GM06990 (cell line): ENCODE measurements around the gene AFF2.

ENCODE experiments used
- DNase-seq: peaks from one replicate; pipeline ENCODE4 v3.0.0-alpha.2; 2011; ENCODE audit not compliant: insufficient read length; ENCODE audit errors: extremely low read depth
- H3K27me3 ChIP-seq: replicated peaks from 2 replicates; pipeline ENCODE4 v1.6.0; 2011; ENCODE audit warnings: low read length; ENCODE audit not compliant: control insufficient read depth, insufficient read depth
- H3K36me3 ChIP-seq: 2 replicates; pipeline ENCODE4 v1.5.1; 2011; ENCODE audit warnings: low read length; ENCODE audit not compliant: control insufficient read depth, insufficient read depth
- H3K4me3 ChIP-seq: replicated peaks from 2 replicates; pipeline ENCODE4 v1.5.1; 2011; ENCODE audit warnings: low read depth, mild to moderate bottlenecking, control low read depth, low read length
- TF ChIP-seq, protein P1 (sequence below): IDR thresholded peaks from 2 replicates; pipeline ENCODE4 v1.5.1; 2011; ENCODE audit warnings: low read length, control low read depth, mild to moderate bottlenecking, inconsistent platforms; ENCODE audit not compliant: insufficient read depth, poor library complexity, severe bottlenecking

The AFF2 gene

DNA sequence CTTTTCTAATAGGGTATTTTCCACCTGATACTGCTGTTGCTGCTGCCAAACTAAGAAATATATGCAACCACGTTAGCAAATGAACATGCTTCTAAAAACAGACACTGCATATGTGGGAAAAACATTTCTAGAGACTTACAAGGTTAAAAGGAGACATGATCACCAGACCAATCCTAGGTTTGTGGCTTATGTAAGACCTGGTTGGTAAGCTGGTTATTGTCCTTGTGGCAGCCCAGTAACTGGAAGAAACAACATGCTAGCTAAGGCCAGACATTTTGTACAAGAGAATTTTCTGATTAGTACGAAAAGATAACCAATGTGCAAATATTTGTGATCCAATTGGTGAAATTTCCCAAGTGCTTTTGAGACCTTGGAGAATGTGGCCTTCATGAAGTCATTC lies 112.0 kb downstream of the AFF2 start:
- Histone ChIP-seq H3K4me3 (no peak overlapping the region), H3K27me3 (no peaks in the 10 kb centered on the region), H3K36me3 (no peaks in the 10 kb centered on the region)
- TF ChIP-seq, protein P1, sequence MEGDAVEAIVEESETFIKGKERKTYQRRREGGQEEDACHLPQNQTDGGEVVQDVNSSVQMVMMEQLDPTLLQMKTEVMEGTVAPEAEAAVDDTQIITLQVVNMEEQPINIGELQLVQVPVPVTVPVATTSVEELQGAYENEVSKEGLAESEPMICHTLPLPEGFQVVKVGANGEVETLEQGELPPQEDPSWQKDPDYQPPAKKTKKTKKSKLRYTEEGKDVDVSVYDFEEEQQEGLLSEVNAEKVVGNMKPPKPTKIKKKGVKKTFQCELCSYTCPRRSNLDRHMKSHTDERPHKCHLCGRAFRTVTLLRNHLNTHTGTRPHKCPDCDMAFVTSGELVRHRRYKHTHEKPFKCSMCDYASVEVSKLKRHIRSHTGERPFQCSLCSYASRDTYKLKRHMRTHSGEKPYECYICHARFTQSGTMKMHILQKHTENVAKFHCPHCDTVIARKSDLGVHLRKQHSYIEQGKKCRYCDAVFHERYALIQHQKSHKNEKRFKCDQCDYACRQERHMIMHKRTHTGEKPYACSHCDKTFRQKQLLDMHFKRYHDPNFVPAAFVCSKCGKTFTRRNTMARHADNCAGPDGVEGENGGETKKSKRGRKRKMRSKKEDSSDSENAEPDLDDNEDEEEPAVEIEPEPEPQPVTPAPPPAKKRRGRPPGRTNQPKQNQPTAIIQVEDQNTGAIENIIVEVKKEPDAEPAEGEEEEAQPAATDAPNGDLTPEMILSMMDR: no peak
- DNase-seq: no peak

DNA sequence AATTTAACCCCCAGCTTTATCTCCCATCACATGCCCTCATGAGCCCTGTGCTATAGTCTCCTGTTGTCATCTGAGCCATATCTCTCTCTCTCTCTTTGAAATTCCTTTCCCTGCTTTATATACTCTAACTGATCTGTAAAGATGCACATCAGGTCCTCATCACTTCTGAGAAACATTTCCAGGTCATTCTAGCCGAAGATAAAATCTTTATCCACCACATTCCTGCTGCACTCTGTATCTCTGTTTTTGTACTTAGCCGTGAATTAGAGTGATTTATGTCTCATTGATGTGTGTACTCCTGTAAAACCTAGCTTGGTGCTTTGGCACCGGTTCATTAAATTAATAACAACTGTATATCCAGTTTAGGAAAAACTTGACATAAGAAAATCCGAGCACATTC lies 113.2 kb downstream of the AFF2 start:
- Histone ChIP-seq H3K36me3 (no peaks in the 10 kb centered on the region), H3K27me3 (no peaks in the 10 kb centered on the region), H3K4me3 (no peak overlapping the region)
- TF ChIP-seq, protein P1: no peak
- no peak for DNase-seq

DNA sequence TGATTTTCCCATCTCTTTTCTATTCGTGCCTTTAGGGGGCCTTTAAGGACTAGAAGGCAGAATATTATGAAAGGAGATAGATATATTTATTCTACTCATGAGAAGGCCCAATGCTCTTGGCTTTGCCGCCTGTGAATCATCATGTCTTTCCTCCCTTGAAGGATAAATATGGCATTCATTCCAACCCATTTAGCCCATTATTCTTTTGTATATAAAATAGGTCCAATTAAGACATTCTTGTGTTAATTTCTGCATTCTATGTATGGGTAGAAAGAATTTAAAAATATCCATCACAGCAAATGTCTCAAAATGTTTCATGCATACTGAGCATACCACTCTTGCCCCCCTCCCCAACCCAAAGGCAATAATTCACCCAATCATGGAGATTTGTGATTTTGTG lies 115.1 kb downstream of the AFF2 start:
- H3K4me3 ChIP-seq: no peak overlapping the region
- DNase-seq: no peak
- no peaks in the 10 kb centered on the region for H3K27me3 ChIP-seq
- H3K36me3 ChIP-seq: no peaks in the 10 kb centered on the region
- TF ChIP-seq, protein P1: no peak

DNA sequence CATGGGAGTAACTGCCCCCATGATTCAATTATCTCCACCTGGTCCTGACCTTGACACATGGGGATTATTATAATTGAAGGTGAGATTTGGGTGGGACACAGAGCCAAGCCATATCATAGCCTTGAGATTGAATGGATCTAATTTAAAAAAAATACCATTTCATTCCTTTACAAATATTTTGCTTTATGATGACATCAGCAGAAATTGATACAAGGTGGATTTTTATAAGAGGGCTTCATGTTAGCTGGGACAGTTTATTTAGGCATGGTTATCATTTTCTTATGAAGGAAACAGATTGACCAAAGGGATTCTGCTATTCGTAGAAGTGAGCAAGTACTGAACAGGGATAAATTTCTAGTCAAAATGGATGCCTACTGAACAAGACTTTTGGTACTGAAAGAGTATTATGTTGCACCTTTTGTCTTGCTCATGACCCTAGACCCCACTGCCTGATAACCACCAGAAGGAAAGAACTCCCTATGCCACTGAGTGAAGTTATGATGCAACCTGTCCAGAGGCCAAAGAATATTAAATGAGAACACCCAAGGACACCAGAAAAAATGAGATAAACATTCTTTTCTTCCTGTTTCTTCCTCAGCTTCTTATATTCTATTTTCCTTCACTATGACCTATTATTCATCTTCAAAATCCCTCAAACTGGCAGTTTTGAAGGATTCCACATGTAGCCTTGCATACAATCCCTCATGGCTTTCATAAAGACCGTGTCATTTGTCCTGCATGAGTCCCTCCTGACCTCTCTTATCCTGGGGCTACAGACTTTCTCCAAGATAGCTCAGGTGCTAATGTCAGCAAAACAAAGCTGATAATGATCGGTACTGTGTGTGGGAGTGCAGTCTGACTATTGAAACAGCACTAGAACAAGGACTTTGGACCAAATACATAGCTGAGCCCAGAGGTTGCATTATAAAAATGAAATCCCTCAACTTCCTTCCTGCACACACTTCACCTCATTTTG lies 118.3 kb downstream of the AFF2 start:
- TF ChIP-seq, protein P1: no peak
- Histone ChIP-seq H3K27me3 (no peaks in the 10 kb centered on the region), H3K36me3 (no peaks in the 10 kb centered on the region), H3K4me3 (no peak overlapping the region)
- DNase-seq: no peak

DNA sequence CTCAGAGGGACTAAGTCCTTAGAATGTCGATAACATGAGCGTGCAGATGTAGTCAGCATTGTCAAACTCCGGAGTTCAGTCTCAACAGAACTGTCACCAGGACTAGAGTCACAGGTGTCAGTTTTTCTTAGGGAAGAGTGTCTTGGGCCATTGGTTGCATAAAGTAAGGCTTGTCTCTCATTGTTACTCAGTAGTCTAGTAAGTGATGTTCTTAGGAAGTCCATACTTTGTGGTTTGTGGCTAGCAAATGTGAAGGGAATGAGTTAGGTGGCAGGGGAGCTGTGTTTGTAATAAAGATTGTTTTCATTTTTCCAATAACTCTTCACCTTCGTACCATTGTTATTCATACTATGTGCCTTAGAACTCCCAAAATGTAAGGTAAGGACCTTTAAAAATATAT lies 119.6 kb downstream of the AFF2 start:
- TF ChIP-seq, protein P1: no peak

More for the DNA sequence above, 119.6 kb downstream of the AFF2 start:
- no peak for DNase-seq
- Histone ChIP-seq H3K27me3 (no peaks in the 10 kb centered on the region), H3K4me3 (no peak overlapping the region), H3K36me3 (no peaks in the 10 kb centered on the region)
